ENCODE data around the gene MED13L.

GRCh38 chr12:116186482-116187150 is 90.9 kb downstream of the MED13L start:
- TF ChIP-seq CTCF (IDR thresholded peaks at IDR 0.05) (no peak), POLR2A (IDR thresholded peaks at IDR 0.05) (no peak)
